Gastroesophageal sphincter (tissue), 4 donors: ENCODE results near the gene HOXC6. TPM values are rescaled to one million over a fixed set of nuclear protein-coding genes. Genes with fewer than 3 reads are reported as not detected.

Experiments
- ATAC-seq: fragments of 150-250 bp; one replicate; pipeline ENCODE4 v1.9.1; 2016; ENCODE audit warnings: mild to moderate bottlenecking, moderate library complexity
- H3K27ac ChIP-seq, 4 donors: fragments of 200-600 bp; sonication (generic) in 3 of 4; 1 replicate in 3 of 4; 2 replicates in 1 of 4; pipeline ENCODE4 v1.5.1; 2016 to 2019
- H3K27me3 ChIP-seq: fragments of 200-600 bp; sonication (generic); one replicate; pipeline ENCODE4 v1.5.1; 2019
- H3K36me3 ChIP-seq, 2 donors: fragments of 200-600 bp; sonication (generic); one replicate each; pipeline ENCODE4 v1.5.1; 2019; ENCODE audit warnings: control low read depth in 1 of 2
- H3K4me1 ChIP-seq, 3 donors: fragments of 200-600 bp; sonication (generic); 1 replicate in 2 of 3; 2 replicates in 1 of 3; pipeline ENCODE4 v1.5.1; 2016 to 2019; ENCODE audit warnings: control low read depth in 2 of 3
- H3K4me3 ChIP-seq, 2 donors: fragments of 200-600 bp; sonication (generic); one replicate each; pipeline ENCODE4 v1.5.1; 2019; ENCODE audit warnings: mild to moderate bottlenecking in 1 of 2, moderate library complexity in 1 of 2
- H3K9me3 ChIP-seq, 3 donors: fragments of 200-600 bp; sonication (generic); one replicate each; pipeline ENCODE4 v1.5.1; 2017 to 2019; ENCODE audit warnings: control low read depth in 2 of 3
- CTCF ChIP-seq, 4 experiments: fragments of 200-600 bp in 2 of 4; fragments of 450-650 bp in 2 of 4; sonication (generic) in 1 of 4; IDR thresholded peaks; one replicate each; pipeline ENCODE4 v1.5.1; 2017 to 2019; ENCODE audit warnings: antibody characterized with exemption in 4 of 4, mild to moderate bottlenecking in 2 of 4, moderate library complexity in 2 of 4
- EP300 ChIP-seq: sonication (generic); formaldehyde crosslinking; IDR thresholded peaks from one replicate; pipeline ENCODE4 v1.6.1; 2017; ENCODE audit warnings: antibody characterized with exemption, mild to moderate bottlenecking
- POLR2A ChIP-seq, 2 donors: fragments of 450-650 bp; IDR thresholded peaks; one replicate each; pipeline ENCODE4 v1.6.1; 2017; ENCODE audit warnings: antibody characterized with exemption in 2 of 2, mild to moderate bottlenecking in 2 of 2, moderate library complexity in 1 of 2
- POLR2AphosphoS5 ChIP-seq: sonication (generic); formaldehyde crosslinking; IDR thresholded peaks from one replicate; pipeline ENCODE4 v1.6.1; 2017; ENCODE audit warnings: antibody characterized with exemption
- WGBS, 2 donors: methylation state at CpG; one replicate each; pipeline ENCODE4 v1.1.5; 2018; ENCODE audit warnings: low coverage in 1 of 2; 5-methylcytosine and 5-hydroxymethylcytosine counted together
- total RNA-seq, 4 donors: library from RNA; depleted of rRNA; stranded (reverse); fragments of >200 nt; gene quantifications; one replicate each; pipeline ENCODE4 v1.1.0, GENCODE V29; 2016

The HOXC6 gene
- total RNA-seq, 4 donors from 2014 or later = 0.50 TPM; not detected in 3

DNA sequence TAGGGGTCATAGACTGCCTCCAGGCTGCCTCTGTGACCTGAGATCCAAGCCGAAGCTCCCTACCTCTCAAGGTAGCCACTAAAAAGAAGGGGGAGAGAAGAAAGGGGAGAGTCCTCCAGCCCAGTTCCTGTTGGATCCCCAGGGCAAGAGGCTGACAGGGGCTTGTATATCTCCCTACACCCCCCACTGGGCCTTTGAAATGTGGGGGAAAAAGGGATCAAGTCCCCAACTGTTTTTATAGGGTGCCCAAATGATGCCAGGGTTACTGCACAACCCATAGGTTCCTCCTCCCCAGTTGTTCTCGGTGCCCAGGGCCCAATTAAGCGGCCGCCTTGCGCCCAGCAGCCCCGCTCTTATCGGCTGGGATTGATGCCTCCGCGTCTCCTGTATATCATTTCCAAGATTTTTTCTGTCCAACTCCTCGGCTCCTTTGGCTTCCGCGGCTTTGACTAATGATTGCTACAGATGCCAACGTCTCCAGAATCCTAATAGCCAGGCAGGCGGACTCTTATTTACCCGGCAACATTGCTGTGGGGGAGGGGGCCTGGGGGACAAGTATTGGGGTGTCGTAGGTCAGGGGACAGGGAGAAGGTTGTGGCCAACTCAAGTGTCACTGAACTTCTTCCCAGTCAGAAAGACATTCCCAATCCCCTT lies 17.8 kb downstream of the HOXC6 start:
- Histone ChIP-seq H3K27me3 (peaks cover 46% of the 10 kb centered on the region), H3K36me3 (no peaks in the 10 kb centered on the region), H3K9me3 (no peaks in the 10 kb centered on the region), H3K4me3 (no peak overlapping the region), H3K27ac (no peak overlapping the region), H3K4me1 (peaks cover 0 to 3% (median 0%) of the 10 kb centered on the region in 3 donors)
- TF ChIP-seq CTCF (IDR thresholded peaks at IDR 0.05) = no peak
- TF ChIP-seq EP300 = no peak
- TF ChIP-seq POLR2AphosphoS5 = no peak
- no peak for TF ChIP-seq POLR2A (IDR thresholded peaks at IDR 0.05)
- 73 to 76% methylated on average over 11 to 13 of the region's 16 CpGs for WGBS, 2 donors
- no peak for ATAC-seq

DNA sequence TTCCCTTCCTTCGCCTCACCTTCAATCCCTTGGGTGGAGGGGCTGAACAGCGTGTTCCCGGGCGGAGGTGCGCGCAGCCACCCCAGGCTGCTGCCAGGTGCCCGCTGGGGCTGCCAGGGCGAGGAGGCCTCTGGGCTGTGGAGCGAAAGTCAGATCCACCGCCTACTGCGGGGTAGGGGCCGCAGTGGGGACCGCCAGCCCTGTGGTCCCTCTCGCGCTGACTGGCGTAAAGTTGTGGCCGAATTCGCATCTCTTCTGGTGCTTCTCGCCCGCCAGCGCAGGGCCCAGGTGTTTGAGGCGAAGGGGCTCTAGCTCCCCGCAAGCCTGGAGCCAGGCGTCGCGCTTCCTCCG lies 18.5 kb downstream of the HOXC6 start:
- H3K4me1 ChIP-seq = peaks cover 0 to 5% (median 3%) of the 10 kb centered on the region in 3 donors
- no peaks in the 10 kb centered on the region for H3K36me3 ChIP-seq
- no peak for ATAC-seq
- H3K27me3 ChIP-seq = peaks cover 51% of the 10 kb centered on the region
- TF ChIP-seq EP300 (no peak), POLR2AphosphoS5 (no peak)
- H3K4me3 ChIP-seq = peak overlapping the region in 1 of 2 donors; percentile 33
- no peak overlapping the region for H3K27ac ChIP-seq
- 63 to 90% methylated on average over 2 to 3 of the region's 27 CpGs for WGBS, 2 donors
- H3K9me3 ChIP-seq = no peaks in the 10 kb centered on the region

- H3K4me1 ChIP-seq = peaks cover 0 to 10% (median 3%) of the 10 kb centered on the region in 3 donors
- ATAC-seq = no peak
These were observed 19.1 kb downstream of the HOXC6 start for GRCh38 chr12:54047160-54047963.

DNA sequence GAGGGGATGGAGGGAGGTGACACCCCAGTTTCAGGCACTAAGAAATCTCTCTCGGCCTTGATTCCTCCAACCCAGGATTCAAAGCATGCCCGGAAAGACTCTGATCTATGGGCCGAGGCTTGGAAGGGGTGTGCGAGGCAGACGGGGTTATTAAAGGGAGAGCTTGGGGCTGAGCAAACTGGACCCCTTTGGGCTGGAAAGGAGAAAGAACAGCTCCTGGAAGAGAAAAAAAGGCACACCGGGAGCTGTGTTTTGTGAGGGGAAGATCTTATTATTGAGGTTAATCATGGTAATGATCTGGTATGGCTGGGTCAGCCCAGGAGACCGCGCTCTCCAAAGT lies 19.7 kb downstream of the HOXC6 start:
- no peak for TF ChIP-seq POLR2AphosphoS5
- TF ChIP-seq EP300 = no peak
- TF ChIP-seq POLR2A (IDR thresholded peaks at IDR 0.05) = no peak
- no peak for TF ChIP-seq CTCF (IDR thresholded peaks at IDR 0.05)
- no peak for ATAC-seq
- peaks cover 0 to 16% (median 7%) of the 10 kb centered on the region in 3 donors for H3K4me1 ChIP-seq
- no peaks in the 10 kb centered on the region for H3K36me3 ChIP-seq
- 77 to 100% methylated on average over 3 to 5 of the region's 8 CpGs for WGBS, 2 donors
- peaks cover 49% of the 10 kb centered on the region for H3K27me3 ChIP-seq
- no peak overlapping the region for H3K4me3 ChIP-seq
- no peak overlapping the region for H3K27ac ChIP-seq
- no peaks in the 10 kb centered on the region for H3K9me3 ChIP-seq

More at GRCh38 chr12:54047160-54047963, 19.1 kb downstream of the HOXC6 start:
- no peak for TF ChIP-seq POLR2AphosphoS5
- TF ChIP-seq EP300 = no peak
- no peak for TF ChIP-seq POLR2A (IDR thresholded peaks at IDR 0.05)
- no peak for TF ChIP-seq CTCF (IDR thresholded peaks at IDR 0.05)
- Histone ChIP-seq H3K9me3 (no peaks in the 10 kb centered on the region), H3K27ac (no peak overlapping the region), H3K4me3 (peak overlapping the region in 1 of 2 donors; percentile 33), H3K36me3 (no peaks in the 10 kb centered on the region), H3K27me3 (peaks cover 51% of the 10 kb centered on the region)
- WGBS, 2 donors = 30 to 46% methylated on average over 7 to 24 of the region's 61 CpGs

DNA sequence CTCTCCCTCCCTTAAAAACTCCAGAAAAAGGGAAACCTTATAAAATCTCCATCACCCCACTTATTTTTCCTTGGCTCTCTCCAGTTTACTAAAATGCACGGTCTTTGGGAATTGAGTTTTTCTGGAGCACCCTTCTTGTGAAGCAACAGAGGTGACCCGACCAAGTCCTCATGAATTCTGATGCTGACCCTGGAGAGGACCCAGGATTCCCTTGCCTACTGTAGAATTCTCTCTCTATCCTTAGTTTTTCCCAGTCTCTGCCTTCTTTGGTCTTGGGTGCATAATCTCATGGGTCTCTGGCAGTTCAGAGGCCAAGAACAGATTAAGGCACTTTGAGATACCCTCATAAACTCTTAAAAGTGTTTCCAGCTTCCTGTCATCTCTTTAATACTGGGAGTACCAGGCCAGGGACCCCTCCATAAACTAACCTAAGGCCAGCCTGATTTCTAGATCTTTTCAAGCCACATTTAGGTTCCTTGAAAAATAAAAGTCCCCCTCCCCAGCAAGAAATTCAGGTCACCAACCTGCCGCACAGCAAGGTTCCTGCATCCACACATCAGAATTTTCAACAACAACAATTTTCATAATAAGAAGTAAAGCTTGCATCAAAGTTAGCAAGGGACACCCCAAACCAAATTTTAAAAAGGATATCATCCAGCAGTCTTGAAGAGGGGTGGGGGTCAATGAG lies 20.3 kb downstream of the HOXC6 start:
- no peaks in the 10 kb centered on the region for H3K9me3 ChIP-seq
- H3K27me3 ChIP-seq = peaks cover 43% of the 10 kb centered on the region
- WGBS, 2 donors = 86% methylated on average over 2 of the region's 3 CpGs; no CpG with 5 or more reads in 1 of the 2 donors
- no peaks in the 10 kb centered on the region for H3K36me3 ChIP-seq
- no peak overlapping the region for H3K27ac ChIP-seq
- ATAC-seq = no peak
- H3K4me3 ChIP-seq = no peak overlapping the region
- TF ChIP-seq POLR2A (IDR thresholded peaks at IDR 0.05) (no peak), POLR2AphosphoS5 (no peak), EP300 (no peak), CTCF (IDR thresholded peaks at IDR 0.05) (no peak)
- H3K4me1 ChIP-seq = peaks cover 0 to 22% (median 9%) of the 10 kb centered on the region in 3 donors
